Panc1 (cell line): Measurements from ENCODE around the gene NT5M. TPM values are rescaled to one million over a fixed set of nuclear protein-coding genes. Genes with fewer than 3 reads are reported as not detected.

Source experiments
- ATAC-seq: fragments of 200-7000 bp; cut with Tn5 transposase; 2 replicates; pipeline ENCODE4 v1.9.1; 2020; ENCODE audit warnings: mild to moderate bottlenecking, moderate library complexity
- BruUV-seq: library from RNA; stranded (reverse); fragments of 400-500 nt; replicated peaks from 2 replicates; lab custom pipeline; 2021; lab: Mats Ljungman, UMichigan
- CTCF ChIA-PET: fragments of 300-600 bp; sonication (Branson Sonifier 250); formaldehyde crosslinking; loops from one replicate; lab custom pipeline; 2022; ENCODE audit warnings: antibody characterized with exemption; lab: Charles Lee
- POLR2A ChIA-PET: fragments of 300-600 bp; sonication (Branson Sonifier 250); formaldehyde crosslinking; loops from one replicate; lab custom pipeline; 2022; ENCODE audit warnings: antibody characterized with exemption; lab: Charles Lee
- DNase-seq: peaks from one replicate; pipeline ENCODE4 v3.0.0-alpha.2; 2010; ENCODE audit warnings: low read depth, low spot score
- H3K27ac ChIP-seq: 2 replicates; pipeline ENCODE4 v1.5.1; 2011; ENCODE audit warnings: mild to moderate bottlenecking, low read length, inconsistent platforms
- H3K27me3 ChIP-seq: fragments of 200-500 bp; sonication (Bioruptor generic); 2 replicates; pipeline ENCODE4 v1.6.0; 2014; ENCODE audit warnings: low read length, inconsistent platforms; ENCODE audit not compliant: control insufficient read depth, insufficient read depth
- H3K36me3 ChIP-seq: fragments of 200-500 bp; sonication (Bioruptor generic); 2 replicates; pipeline ENCODE4 v1.5.1; 2014; ENCODE audit warnings: inconsistent platforms, mild to moderate bottlenecking, low read length, moderate library complexity; ENCODE audit not compliant: control insufficient read depth, insufficient read depth
- H3K4me1 ChIP-seq: 2 replicates; pipeline ENCODE4 v1.5.1; 2011; ENCODE audit warnings: inconsistent platforms, mild to moderate bottlenecking, low read length, moderate library complexity; ENCODE audit not compliant: control insufficient read depth, insufficient read depth
- H3K4me3 ChIP-seq, 2 experiments: 2 replicates each; pipeline ENCODE4 v1.5.1; 2011 to 2012; ENCODE audit warnings: low read depth in 2 of 2, low read length in 2 of 2, mild to moderate bottlenecking in 2 of 2, inconsistent platforms in 1 of 2, moderate library complexity in 1 of 2
- H3K9me3 ChIP-seq: fragments of 200-500 bp; sonication (Bioruptor generic); 2 replicates; pipeline ENCODE4 v1.5.1; 2014; ENCODE audit warnings: low read depth, mild to moderate bottlenecking, inconsistent platforms, low read length, moderate library complexity; ENCODE audit not compliant: control insufficient read depth, insufficient read depth
- CTCF ChIP-seq: fragments of 450-650 bp; IDR thresholded peaks from 2 replicates; pipeline ENCODE4 v1.5.1; 2017; ENCODE audit warnings: mild to moderate bottlenecking
- POLR2AphosphoS5 ChIP-seq: IDR thresholded peaks from 2 replicates; pipeline ENCODE4 v1.6.1; 2012; ENCODE audit warnings: mild to moderate bottlenecking, low read depth, low read length, moderate library complexity
- REST ChIP-seq, 2 experiments: IDR thresholded peaks; 2 replicates each; pipeline ENCODE4 v1.6.1; 2011 to 2012; ENCODE audit warnings: low read depth in 2 of 2, control low read depth in 1 of 2, low read length in 1 of 2, mild to moderate bottlenecking in 1 of 2, moderate library complexity in 1 of 2; ENCODE audit not compliant: insufficient read depth in 1 of 2
- SIN3A ChIP-seq: IDR thresholded peaks from 2 replicates; pipeline ENCODE4 v1.6.1; 2012; ENCODE audit warnings: low read depth, mild to moderate bottlenecking, low read length, moderate library complexity, borderline replicate concordance; ENCODE audit not compliant: insufficient read depth
- TCF7L2 ChIP-seq: IDR thresholded peaks from 2 replicates; pipeline ENCODE4 v1.6.1; 2011; ENCODE audit warnings: mild to moderate bottlenecking, low read depth, low read length, inconsistent platforms
- in situ Hi-C: cut with HindIII; loops from 2 replicates; pipeline ENCODE4 v1.10.0; 2016; ENCODE audit warnings: low sequenced_read_pairs, low pct_unique_long_range_greater_than_20kb
- intact Hi-C: fragments of 100-400 bp; cut with micrococcal nuclease; formaldehyde crosslinking; loops from one replicate; pipeline ENCODE4 v1.10.0; 2022; ENCODE audit not compliant: unreplicated experiment
- total RNA-seq: library from RNA; stranded (reverse); gene quantifications from one replicate; pipeline ENCODE4 v1.2.1, GENCODE V29; 2021; ENCODE audit not compliant: unreplicated experiment

Gene NT5M
- total RNA-seq, 1 experiment from 2014 or later, result 3.1 TPM

DNA sequence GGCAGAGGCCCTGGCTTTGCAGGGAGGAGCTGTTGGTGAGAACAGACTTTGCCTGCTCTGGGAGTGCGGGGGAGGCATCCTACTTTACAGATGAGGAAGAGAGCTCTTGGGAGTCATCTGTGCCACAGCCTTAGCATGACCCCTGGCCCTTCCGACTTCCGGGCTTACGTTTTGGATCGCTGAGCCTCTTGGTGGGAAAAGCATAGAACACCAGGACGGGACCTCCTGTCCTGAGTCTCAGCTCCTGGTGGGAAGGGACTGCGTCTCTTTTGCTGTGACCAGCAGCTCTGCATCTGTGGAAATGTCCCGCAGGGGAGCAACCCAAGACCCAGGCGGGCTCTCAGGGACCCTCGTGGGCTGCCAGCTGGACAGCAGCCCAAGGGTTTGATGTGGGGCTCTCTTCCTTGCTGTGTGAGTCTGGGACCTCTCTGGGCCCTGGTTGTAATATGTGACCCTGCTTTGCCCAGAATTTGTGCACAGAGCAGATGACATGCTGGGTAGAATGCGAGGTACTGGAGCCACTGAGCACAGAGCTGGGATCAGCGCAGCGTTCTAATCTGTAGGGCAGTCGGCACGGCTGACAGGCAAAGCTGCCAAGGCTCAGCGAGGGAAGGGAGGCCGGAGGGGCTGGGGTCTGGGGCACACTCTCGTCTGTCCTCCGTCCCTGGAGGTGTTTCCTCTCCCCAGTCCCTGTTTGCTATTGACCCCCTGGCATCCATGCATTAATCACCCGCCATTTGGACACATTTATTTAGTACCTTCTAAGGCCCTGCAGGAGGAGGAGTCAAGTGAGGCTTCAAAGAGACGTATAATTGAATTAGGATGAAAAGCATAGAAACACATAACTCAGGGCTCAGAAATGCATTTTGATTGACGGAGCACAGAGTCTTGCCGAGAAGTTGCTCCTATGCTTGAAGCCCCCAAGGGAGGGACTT is 64.0 kb downstream of the NT5M start:
- Histone ChIP-seq H3K4me3 (no peak overlapping the region), H3K27ac (no peak overlapping the region), H3K36me3 (no peaks in the 10 kb centered on the region), H3K9me3 (no peaks in the 10 kb centered on the region), H3K4me1 (no peaks in the 10 kb centered on the region), H3K27me3 (no peaks in the 10 kb centered on the region)
- TF ChIP-seq POLR2AphosphoS5 (no peak), SIN3A (no peak), REST (IDR thresholded peaks at IDR 0.05; ENCODE audit: insufficient read depth in 1 of 2, low read depth in 2 of 2, low read length in 1 of 2) (no peak), TCF7L2 (no peak), CTCF (no peak)
- no TSS peak for BruUV-seq
- CTCF ChIA-PET, result no interaction called here
- POLR2A ChIA-PET, result interaction anchor here (0.5 kb wide), 1 partner anchor 263 kb away, joined by 3 read pairs; no protein-coding TSS in a partner anchor
- intact Hi-C loops, result no loop called here
- in situ Hi-C loops, result no loop called here
- ATAC-seq, result no peak; the same call in 1 of the 2 replicates
- no peak for DNase-seq

- ATAC-seq (no peak), DNase-seq (no peak)
- POLR2A ChIA-PET, result no interaction called here
- H3K4me1 ChIP-seq, result no peaks in the 10 kb centered on the region
- no peaks in the 10 kb centered on the region for H3K9me3 ChIP-seq
- BruUV-seq, result no TSS peak
- H3K4me3 ChIP-seq, result no peak overlapping the region
- H3K27me3 ChIP-seq, result no peaks in the 10 kb centered on the region
- in situ Hi-C loops, result no loop called here
- TF ChIP-seq REST (IDR thresholded peaks at IDR 0.05; ENCODE audit: insufficient read depth in 1 of 2, low read depth in 2 of 2, low read length in 1 of 2), result no peak
- no peak for TF ChIP-seq POLR2AphosphoS5
- TF ChIP-seq CTCF, result no peak
- TF ChIP-seq TCF7L2, result no peak
- TF ChIP-seq SIN3A, result no peak
- CTCF ChIA-PET, result no interaction called here
- H3K36me3 ChIP-seq, result no peaks in the 10 kb centered on the region
- intact Hi-C loops, result no loop called here
- no peak overlapping the region for H3K27ac ChIP-seq
These were observed 64.8 kb downstream of the NT5M start for GRCh38 chr17:17367931-17368330.
